ENCODE measurements around the gene CENPT. TPM values are rescaled to one million over a fixed set of nuclear protein-coding genes. Genes with fewer than 3 reads are reported as not detected.
A peak's percentile ranks its signal among the peaks of the same experiment; 100 is the strongest.

Gene CENPT
- total and polyA plus RNA-seq, 2 of the 13 experiments (the other 11 are each of a cell fraction or from before 2014, with no cell fraction given), result 40.9 to 43.3 TPM

GRCh38 chr16:67804853-67805542 lies 42.5 kb downstream of the CENPT start (continued):
- TF ChIP-seq TOE1 (CRISPR knock-in tag; IDR thresholded peaks at IDR 0.05), result no peak
- peak; percentile 95 for TF ChIP-seq TGIF2 (CRISPR knock-in tag; IDR thresholded peaks at IDR 0.05)
- no peak for TF ChIP-seq ZNF784 (CRISPR knock-in tag; IDR thresholded peaks at IDR 0.05; ENCODE audit: borderline replicate concordance)
- no peak for TF ChIP-seq ELF3 (CRISPR knock-in tag; IDR thresholded peaks at IDR 0.05)
- TF ChIP-seq RCOR2 (CRISPR knock-in tag; IDR thresholded peaks at IDR 0.05), result no peak
- no peak for TF ChIP-seq TRIM22 (IDR thresholded peaks at IDR 0.05)
- no peak for TF ChIP-seq RERE (CRISPR knock-in tag; IDR thresholded peaks at IDR 0.05; ENCODE audit: low read depth)
- no peak for TF ChIP-seq ZNF572 (CRISPR knock-in tag; IDR thresholded peaks at IDR 0.05)
- TF ChIP-seq GABPB1 (CRISPR knock-in tag; IDR thresholded peaks at IDR 0.05), result no peak
- TF ChIP-seq ZNF589 (CRISPR knock-in tag; conservative IDR thresholded peaks at IDR 0.05), result no peak
- 0 out of 2 replicates have a peak, but pooled peaks have one; percentile 14 for TF ChIP-seq FOXP4 (CRISPR knock-in tag; IDR thresholded peaks at IDR 0.05)
